NCI-H146 treated with DMSO at 0.1 percent for 48 hours (cell line): Measurements from ENCODE around the gene WBP1L.
"Not testable (repeated sequence)": the region's sequence is repeated elsewhere in the genome, so short reads cannot be mapped to it uniquely, and the experiment has no call there.

Source experiments
- DNase-seq: peaks from one replicate; lab custom pipeline; 2025; ENCODE audit not compliant: unreplicated experiment; lab: John Stamatoyannopoulos, UW

The WBP1L gene

DNA sequence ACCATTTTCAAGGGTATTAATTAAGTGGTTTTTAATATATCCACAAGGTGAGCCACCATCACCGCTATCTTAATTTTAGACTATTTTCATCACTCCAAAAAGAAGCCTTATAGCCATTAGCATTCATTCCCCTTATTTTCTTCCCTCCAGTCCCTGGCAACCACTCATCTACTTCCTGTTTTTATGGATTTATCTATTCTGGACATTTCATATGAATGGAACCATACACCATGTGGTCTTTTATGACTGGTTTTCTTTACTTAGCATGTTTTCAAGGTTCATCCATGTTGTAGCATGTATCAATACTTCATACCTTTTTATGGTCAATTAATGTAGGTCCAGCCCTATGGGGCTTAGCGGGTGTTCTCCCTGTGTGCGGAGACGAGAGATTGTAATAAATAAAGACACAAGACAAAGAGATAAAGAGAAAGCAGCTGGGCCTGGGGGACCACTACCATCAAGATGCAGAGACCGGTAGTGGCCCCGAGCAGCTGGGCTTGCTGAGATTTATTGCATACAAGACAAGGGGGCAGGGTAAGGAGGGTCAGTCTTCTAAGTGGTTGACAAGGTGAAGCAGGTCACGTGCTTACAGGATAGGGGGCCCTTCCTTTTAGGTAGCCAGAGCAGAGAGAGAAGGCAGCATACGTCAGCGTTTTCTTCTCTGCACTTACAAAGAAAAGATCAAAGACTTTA is 14.6 kb downstream of the WBP1L start:
- no peak for DNase-seq

DNA sequence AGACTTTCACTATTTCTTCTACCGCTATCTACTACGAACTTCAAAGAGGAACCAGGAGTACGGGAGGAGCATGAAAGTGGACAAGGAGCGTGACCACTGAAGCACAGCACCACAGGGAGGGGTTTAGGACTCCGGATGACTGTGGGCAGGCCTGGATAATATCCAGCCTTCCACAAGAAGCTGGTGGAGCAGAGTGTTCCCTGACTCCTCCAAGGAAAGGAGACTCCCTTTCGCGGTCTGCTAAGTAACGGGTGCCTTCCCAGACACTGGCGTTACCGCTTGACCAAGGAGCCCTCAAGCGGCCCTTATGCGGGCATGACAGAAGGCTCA is 15.2 kb downstream of the WBP1L start:
- not testable (repeated sequence) for DNase-seq

DNA sequence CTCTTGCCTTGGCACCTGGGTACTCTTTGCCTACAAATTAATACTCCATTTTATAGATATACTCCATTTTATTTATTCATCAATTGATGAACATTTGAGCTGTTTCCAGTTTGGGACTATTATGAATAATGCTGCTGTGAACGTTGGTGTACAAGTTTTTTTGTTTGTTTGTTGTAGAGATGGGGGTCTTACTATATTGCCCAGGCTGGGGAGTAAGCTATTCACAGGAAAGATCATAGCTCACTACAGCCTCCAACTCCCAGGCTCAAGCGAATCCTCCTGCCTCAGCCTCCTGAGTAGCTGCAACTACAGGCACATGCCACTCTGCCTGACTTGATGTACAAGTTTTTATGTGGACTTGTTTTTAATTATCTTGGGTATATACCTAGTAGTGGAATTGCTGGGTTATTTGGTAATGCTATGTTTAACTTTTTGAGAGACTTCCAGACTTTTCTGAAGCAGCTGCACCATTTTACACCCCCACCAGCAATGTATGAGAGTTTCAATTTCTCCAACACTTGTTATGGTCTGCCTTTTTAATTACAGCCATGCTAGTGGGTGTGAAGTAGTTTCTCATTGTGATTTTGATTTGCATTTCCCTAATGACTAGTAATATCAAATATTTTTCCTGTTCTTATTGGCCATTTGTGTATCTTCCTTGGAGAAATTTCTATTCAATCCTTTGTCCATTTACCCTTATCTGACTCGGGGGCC is 15.9 kb downstream of the WBP1L start:
- DNase-seq = no peak

DNA sequence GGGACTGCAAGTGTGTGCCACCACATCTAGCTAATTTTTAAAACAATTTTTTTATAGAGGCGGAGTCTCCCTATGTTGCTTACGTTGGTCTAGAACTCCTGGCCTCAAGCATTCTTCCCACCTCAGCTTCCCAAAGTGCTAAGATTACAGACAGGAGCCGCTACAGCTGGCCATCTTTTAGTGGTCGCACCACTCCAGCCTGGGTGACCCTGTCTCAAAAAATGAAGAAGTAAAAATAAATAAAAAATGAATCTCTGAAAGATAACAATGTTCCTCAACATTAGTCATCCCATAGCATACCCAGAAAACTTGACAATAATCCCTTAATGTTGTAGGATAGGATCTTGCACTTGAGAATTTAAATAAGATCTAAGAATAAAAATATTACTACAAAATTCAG is 18.2 kb downstream of the WBP1L start:
- no peak for DNase-seq

DNA sequence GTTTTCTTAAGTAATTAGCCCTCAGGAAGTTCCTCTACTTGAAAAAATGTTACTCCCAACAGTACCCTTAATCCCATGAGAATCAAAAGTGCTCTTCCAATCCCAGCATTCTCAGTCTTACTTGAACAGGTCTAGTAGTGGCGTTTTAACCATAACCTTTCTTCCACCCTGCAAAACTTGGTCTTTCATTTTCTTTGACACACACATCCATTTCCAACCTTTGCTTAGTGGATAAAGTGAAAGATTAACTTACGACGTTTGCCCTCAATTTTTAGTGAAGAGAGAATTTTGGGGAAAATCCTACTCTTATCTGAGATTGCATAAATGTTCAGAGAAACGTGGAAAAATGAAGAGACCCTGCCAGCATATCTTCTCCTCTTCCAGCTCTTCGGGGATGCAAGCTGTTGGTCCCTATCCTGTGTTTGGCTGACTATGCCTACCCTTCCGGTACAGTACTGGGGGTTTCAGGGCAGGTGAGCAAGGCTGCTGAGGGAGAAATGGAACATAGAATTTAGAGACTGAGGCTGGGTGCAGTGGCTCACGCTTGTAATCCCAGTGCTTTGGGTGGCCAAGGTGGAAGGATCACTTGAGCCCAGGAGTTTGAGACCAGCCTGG is 18.8 kb downstream of the WBP1L start:
- no peak for DNase-seq

DNA sequence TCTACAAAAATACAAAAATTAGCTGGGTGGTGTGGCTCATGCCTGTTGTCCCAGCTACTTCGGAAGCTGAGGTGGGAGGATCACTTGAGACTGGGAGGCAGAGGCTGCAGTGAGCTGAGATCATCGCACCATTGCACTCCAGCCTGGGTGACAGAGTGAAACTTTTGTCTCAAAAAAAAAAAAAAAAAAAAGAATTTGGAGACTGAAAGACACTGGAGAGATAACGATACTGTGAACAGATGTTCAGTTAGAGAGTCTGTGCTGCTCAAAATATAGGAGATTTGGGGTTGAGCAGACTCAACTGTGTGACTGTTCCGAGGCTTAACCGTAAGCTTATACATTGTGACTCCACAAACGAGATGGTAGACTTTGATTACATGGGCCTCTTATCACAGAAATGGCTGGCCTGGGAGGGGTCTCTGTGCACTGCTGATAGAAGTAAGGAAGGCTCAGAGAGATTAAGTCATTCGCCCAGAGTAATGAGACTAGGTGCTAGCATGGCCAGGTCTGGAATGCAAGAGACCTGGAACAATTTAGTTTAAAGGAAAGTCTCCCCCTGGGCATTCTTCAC is 19.4 kb downstream of the WBP1L start:
- no peak for DNase-seq

DNA sequence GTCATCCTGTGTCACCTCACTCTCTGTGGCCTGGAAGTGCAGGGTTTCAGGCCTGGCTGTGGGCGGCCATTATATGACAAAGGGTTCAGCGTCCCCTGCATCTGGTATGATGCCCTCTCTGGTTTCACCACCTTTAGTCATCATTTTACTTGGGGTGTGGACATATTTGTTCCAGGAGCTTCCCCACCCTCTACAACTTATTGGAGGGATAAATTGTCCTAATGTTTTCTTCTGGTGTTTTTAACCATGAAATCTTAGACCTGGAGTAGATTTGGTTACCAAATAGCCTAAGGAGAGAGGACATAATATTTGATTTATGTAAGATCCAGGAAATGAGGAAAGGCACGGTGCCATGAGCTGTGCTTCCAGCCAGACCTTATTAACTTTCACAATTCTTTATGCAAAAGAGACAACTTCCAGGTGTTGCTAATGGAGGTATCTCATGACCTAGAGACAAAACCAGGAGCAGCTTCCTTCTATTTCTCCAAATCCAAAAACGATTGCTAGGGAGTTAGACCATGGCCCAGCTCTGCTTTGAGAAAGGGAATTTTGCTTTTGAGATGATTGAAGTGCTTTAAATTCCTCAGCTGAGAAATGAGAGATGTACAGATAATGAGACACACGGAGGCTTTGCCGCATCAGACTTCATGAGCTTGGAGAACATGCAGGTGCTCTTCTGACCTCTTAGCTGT is 20.9 kb downstream of the WBP1L start:
- DNase-seq = no peak

DNA sequence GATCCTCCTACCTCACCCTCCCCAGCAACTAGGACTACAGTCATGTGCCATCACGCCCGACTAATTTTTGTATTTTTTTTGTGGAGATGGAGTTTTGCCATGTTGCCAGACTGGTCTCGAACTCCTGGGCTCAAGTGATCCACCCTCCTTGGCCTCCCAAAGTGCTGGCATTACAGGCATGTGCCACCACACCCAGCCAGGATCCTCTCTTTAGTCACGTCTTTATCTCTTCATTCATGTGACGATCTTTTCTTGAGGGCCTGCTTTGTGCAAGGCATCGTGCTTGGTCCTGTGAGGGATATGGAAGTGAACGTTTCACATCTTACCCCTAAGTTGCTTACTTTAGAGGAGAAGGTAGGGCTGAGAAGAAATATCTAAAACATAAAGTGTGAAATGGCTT is 21.6 kb downstream of the WBP1L start:
- no peak for DNase-seq

DNA sequence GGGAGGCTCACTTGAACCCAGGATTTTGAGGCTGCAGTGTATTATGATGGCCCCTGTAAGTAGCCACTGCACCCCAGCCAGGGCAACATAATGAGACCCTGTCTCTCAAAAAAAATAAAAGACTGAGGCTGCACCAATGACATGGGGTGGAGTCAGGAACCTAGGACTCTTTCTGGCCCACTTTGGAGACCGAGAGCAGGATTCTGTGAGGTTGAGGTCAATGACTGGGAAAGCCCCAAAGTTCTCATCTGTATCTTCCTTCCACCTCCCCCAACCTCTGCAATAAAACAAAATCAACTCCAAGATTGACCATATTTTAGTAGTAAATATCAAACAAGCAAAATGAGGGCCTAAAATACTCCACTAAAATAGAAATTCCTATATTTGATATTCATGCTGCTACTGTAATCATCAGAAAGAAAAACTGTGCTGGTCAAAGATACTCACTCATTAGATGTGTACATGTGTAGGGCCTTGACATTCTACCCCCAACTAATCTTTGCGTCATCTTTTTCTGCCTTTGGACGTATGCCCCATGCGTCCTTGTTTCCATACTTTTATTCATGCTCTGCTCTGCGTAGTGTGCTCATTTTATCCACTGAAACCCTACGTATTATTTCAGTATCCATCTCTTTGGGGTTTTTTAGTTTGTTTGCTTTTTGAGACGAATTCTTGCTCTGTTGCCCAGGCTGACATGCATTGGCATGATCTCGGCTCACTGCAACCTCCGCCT is 23.8 kb downstream of the WBP1L start:
- no peak for DNase-seq

DNA sequence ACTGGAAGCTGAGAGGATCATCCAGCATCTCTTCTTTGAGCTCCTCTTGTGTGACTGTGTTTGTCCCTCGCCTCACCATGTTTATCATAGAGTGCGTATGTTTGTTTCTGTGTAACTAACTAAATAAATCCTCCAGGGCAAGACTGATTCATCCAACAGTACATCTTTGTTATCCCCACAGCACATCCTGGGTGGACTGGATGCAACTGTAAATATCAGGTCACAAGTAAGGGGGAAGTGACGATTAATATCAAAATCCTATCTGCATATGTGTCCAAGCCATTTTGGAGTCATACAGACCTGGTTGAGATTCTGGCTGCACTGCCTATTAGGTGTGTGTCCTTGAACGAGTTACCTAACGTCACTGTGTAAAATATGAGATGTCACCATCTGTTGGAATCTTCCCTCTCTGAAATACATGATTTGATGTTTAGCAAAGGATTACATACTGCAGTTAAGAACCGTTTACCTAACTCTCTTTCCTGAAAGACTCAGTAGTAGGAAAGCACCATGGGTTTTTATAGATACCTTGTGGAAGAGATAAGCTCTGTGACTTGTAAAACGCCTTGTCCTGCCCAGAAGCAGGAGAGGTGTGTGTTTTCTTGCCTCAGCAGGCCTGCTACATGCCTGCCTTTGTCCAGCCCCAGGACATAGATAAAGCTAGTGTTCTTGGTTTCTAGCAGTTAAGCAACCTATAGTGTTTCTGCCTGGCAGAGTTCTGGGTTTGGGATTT is 25.8 kb downstream of the WBP1L start:
- DNase-seq = no peak

DNA sequence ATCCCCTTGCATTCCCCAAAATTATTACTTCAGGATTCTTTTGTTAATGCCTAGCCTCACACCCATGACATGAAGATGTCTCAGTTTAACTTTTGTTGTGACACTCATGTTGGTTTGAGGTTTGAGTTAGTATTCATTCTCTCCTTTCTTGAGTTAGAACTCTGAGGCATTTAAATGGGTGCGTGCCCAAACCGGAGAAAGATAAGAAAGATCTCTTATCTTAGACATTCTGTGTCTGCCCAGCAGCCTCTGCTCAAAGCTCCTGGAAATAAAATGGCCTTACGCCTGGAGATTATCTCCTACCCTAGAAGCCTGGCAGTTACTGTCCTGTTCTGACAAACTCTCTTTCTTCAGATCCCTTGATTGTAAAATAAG is 26.3 kb downstream of the WBP1L start:
- no peak for DNase-seq

DNA sequence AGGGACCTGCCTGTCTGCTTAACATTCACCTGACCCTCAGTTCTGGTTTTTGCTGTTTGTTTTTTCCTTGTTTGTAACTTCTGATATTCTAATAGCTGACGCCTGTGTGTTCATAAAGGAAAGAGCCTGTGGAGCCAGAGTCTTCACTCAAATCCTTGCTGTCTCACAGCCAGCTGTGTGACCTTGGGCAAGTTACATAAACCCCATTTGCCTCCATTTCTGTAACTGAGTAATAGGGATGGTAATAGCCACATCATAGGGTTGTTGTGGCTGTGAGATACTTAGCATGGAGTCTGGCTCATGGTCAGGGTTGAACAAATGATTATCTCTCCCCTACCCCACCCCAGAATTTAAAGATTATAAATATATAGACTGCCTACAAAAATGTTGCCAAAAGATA is 27.0 kb downstream of the WBP1L start:
- no peak for DNase-seq

DNA sequence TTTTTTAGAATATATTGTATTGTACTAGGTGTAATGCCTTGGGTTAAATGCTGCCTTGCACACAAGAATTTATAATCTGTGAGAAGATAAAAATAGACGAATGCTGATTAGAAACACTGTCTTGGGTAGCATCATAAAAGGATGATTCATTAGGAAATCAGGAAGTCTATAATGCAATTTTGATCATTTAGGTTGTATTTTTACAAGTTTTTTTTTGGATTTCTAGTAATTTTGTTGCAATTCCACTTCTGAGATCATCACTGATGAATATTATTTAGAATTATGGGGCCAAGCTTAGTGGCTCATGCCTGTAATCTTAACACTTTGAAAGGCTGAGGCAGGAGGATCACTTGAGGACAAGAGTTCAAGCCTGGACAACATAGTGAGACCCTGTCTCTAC is 29.6 kb downstream of the WBP1L start:
- no peak for DNase-seq

DNA sequence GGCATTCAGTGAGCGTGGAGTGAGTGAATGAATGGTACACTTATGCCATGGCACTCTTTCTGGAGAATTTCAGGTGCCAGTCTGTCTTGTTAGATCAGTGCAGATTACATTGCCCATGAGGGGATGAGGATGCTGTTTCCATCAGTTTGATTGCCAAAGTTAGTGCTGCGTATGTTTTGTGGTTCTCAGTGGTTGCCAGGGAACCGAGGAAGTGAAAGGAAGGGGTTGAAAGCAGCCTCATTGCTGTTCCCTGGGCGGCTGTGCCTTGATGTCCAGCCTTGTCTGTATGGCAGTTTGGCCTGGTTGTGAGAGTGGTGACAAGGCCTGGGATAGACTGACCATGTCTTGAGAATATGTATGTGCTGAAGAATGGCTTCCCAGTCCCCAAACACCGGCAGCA is 30.2 kb downstream of the WBP1L start:
- no peak for DNase-seq

DNA sequence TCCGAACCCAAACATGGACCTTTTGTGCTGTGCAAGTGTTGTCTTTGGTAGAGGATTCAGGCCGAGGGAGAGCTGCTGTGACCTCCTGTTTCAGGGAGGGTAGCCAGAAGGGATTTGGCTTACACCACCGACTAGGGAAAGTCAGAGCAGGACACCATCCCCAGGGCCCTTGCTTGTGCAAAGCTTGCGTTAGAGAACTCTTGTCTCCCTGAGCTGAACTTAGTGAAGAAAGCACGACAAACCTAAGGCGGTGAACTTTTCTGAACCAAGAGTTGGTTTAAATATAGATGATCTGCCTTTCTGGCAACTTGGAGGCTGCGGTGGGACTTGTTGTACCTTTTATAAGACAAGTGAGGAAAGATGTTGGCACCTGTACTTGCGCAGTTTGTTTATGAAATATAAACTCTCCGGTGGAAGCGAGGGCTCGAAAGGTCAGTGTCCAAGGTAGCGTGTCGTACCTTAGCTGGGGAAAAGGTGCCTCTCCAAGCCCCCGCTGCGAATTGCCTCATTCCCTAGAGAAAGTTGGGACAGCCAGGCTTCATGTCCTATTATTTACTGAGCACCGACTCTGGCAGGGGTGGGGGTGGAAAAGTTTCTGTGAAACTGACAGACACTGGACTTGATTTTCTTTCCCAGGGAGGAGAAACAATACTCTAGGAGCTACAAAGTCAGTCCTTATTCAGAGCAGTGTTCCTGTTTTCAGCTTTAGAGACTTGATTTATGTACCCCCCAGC is 31.6 kb downstream of the WBP1L start:
- no peak for DNase-seq

DNA sequence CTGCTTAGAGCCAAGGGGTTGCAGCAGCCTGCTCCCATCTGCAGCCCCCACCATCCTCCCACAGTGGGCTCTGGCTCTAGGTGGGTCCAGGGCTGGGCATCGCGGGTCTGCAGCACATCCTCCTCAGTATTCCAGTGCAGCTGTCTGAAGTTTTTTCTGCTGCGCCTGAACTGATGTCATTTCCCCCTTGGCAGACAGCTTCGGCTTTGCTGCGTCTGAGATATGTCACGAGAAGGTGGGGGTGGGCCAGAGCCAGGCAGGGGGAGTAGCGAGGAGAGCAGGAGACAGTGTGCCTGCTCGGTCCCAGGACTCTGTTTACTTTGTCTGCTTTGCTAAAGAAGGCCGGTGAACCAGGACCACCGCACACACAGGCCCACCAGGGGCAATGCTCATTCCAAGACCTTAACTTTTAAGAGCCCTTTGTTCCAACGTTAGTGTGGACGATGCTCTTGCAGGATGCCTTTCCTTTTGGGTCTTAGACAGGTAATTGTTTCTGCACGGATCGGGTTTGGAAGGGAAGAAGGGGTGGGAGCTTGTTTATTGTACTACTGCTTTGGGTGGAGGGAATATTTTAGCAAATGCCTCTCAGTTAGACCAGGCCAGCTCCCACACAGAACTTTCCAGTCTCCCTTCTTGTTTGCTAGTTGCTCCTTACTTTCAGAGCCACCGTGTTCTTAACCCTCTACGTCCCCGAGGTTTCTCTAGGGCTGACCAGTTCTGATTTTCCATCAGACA is 32.4 kb downstream of the WBP1L start:
- DNase-seq = no peak

DNA sequence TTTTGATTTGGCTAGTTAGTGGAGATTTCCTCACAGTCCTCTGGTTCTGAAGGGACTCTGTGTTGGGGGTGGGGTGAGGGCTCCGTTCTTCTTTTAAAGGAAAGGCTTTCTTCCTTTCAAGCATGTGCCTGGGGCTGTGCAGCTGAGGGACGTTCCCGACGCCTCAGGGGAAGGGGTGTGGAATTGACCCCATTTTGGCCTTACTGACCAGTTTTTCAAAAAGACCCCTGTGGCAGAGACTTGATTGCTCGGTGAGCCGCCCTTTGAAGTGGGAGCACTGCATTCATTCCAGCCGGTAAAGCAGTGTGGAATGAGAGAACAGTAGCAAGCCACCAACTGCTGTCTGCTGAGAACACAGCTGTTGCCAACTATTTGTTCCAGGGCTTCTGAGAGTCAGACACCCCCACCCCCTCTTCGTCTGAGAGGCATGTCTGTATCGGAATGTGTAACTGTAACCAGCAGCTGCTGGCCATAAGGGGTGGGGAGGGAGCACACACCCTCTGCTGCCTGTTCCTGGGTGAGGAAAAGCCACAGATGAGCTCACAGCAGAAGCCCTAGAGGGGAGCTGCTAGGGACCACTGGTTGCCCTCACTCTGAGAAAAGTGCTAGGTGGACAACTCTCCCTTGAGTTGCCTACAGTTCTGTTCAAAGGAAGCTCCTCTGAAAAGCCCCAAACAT is 33.2 kb downstream of the WBP1L start:
- DNase-seq = no peak

DNA sequence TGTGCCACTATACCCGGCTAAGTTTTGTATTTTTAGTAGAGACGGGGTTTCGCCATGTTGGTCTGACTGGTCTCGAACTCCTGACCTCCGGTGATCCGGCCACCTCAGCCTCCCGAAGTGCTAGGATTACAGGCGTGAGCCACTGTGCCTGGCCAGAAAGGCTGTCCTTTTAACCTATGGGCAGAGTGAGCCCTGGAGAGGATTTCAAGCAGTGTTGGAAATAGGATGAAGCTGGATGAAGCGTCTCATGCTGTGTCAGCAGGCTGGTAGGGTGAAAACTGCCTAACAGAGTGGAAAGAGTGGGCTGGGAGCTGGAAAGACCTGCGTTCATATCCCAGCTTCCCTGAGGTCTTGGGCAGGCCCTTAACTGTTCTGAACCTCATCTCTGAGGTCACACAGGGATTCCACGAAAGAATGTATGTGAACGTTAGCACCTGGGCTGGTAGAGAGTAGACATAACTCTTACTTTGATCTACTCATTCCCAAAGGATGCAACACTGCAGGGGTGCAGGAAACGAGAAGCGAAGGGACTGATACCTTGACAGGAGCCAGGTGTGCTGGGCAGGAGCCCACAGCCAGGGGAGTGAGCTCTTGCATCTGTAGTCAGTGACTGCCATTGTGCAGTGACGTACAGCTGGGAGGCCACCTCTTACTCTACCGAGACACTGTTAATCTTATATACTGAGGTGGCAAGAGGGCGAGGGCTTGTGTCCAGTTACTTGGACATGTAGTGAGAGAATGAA is 34.1 kb downstream of the WBP1L start:
- no peak for DNase-seq
